K562 (cell line): ENCODE measurements around the gene SLC29A2. TPM values are rescaled to one million over a fixed set of nuclear protein-coding genes. Genes with fewer than 3 reads are reported as not detected.

Experiments
- ARHGAP35 ChIP-seq: fragments of 450-650 bp; IDR thresholded peaks from 2 replicates; pipeline ENCODE4 v1.6.1; 2018; ENCODE audit not compliant: partially characterized antibody
- COPS2 ChIP-seq: fragments of 450-650 bp; conservative IDR thresholded peaks from 2 replicates; pipeline ENCODE4 v1.6.1; 2016; ENCODE audit warnings: mild to moderate bottlenecking, moderate library complexity
- CREM ChIP-seq: IDR thresholded peaks from 2 replicates; pipeline ENCODE4 v1.6.1; 2014; ENCODE audit warnings: antibody characterized with exemption, low read depth
- JUND ChIP-seq, 2 experiments: IDR thresholded peaks; 2 replicates in 1 of 2; 3 replicates in 1 of 2; pipeline ENCODE4 v1.6.1; 2011; ENCODE audit warnings: borderline replicate concordance in 2 of 2, low read depth in 2 of 2, low read length in 2 of 2, improper control_type of control experiment in 1 of 2, missing biosample characterization in 1 of 2, missing genetic modification characterization in 1 of 2, missing genetic modification reagents in 1 of 2
- MTA1 ChIP-seq: fragments of 450-650 bp; IDR thresholded peaks from 2 replicates; pipeline ENCODE4 v1.6.1; 2017; ENCODE audit warnings: borderline replicate concordance
- POLR2AphosphoS5 ChIP-seq: IDR thresholded peaks from 2 replicates; pipeline ENCODE4 v1.6.1; 2011; ENCODE audit warnings: mild to moderate bottlenecking, low read depth, low read length, moderate library complexity; ENCODE audit not compliant: control insufficient read depth, insufficient read depth
- RCOR1 ChIP-seq, 2 experiments: IDR thresholded peaks; 2 replicates each; pipeline ENCODE4 v1.6.1; 2012; ENCODE audit warnings: low read depth in 2 of 2, low read length in 2 of 2, borderline replicate concordance in 1 of 2, improper control_type of control experiment in 1 of 2
- SAFB2 ChIP-seq: fragments of 200-400 bp; formaldehyde crosslinking; IDR thresholded peaks from 2 replicates; pipeline ENCODE4 v1.6.1; 2018; ENCODE audit warnings: borderline replicate concordance, low read length, low read depth, moderate library complexity; ENCODE audit not compliant: severe bottlenecking
- SETDB1 ChIP-seq: IDR thresholded peaks from one replicate; pipeline ENCODE4 v1.6.1; 2012; ENCODE audit warnings: low read length, control low read depth, inconsistent platforms
- SMAD3 ChIP-seq: fragments of 450-650 bp; formaldehyde crosslinking; conservative IDR thresholded peaks from 2 replicates; pipeline ENCODE4 v1.4.0; 2020; ENCODE audit warnings: mild to moderate bottlenecking
- SMARCA5 ChIP-seq: fragments of 450-650 bp; IDR thresholded peaks from 2 replicates; pipeline ENCODE4 v1.6.1; 2016
- SRSF7 ChIP-seq: fragments of 200-400 bp; formaldehyde crosslinking; optimal IDR thresholded peaks from 2 replicates; pipeline ENCODE3; 2017; ENCODE audit warnings: mild to moderate bottlenecking, low read depth, low read length
- TEAD1 ChIP-seq, 2 experiments: fragments of 450-650 bp in 1 of 2; sonication (generic) in 1 of 2; formaldehyde crosslinking; IDR thresholded peaks; 2 replicates each; pipeline versions ENCODE4 v1.4.0 to v1.8.0; 2020 to 2022; ENCODE audit warnings: mild to moderate bottlenecking in 2 of 2, missing genetic modification reagents in 1 of 2
- XRCC5 ChIP-seq: fragments of 200-400 bp; formaldehyde crosslinking; IDR thresholded peaks from 2 replicates; pipeline ENCODE4 v1.6.1; 2017; ENCODE audit warnings: low read depth, mild to moderate bottlenecking, low read length
- ZNF324 ChIP-seq: fragments of 250-450 bp; sonication (Bioruptor Pico); IDR thresholded peaks from 2 replicates; pipeline ENCODE4 v1.4.0; 2020; ENCODE audit warnings: mild to moderate bottlenecking
- polyA plus RNA-seq, 8 experiments: library from polyadenylated mRNA; depleted of rRNA in 4 of 8; stranded (reverse) in 5 of 8; unstranded in 3 of 8; fragments of >200 nt; fragmentation: Nextera tagmentation in 2 of 8; fragmentation: Illumina TruSeq in 1 of 8; extraction: Ambion mirVana in 2 of 8; extraction: Trizol in 1 of 8; gene quantifications; 2 replicates each; pipeline versions ENCODE4 v1.2.1 to v1.2.3, GENCODE V29; 2011 to 2014; ENCODE audit warnings: inconsistent platforms in 1 of 8, missing spikeins in 1 of 8
- total RNA-seq, 7 experiments: library from RNA; depleted of rRNA in 6 of 7; stranded (reverse); fragments of >200 nt in 6 of 7; fragmentation: Illumina TruSeq in 2 of 7; extraction: Trizol in 2 of 7; gene quantifications; 2 replicates each; pipeline versions ENCODE4 v1.2.1 to v1.2.3, GENCODE V29; 2011 to 2021; ENCODE audit warnings: low replicate concordance in 1 of 7
- TF ChIP-seq, protein P1 (sequence below): fragments of 450-650 bp; formaldehyde crosslinking; IDR thresholded peaks from 2 replicates; pipeline ENCODE4 v1.4.0; 2020; ENCODE audit warnings: mild to moderate bottlenecking
- TF ChIP-seq, protein P2 (sequence below): fragments of 250-450 bp; sonication (Bioruptor Pico); IDR thresholded peaks from 2 replicates; pipeline ENCODE4 v1.5.0; 2021; ENCODE audit warnings: mild to moderate bottlenecking, moderate library complexity
- TF ChIP-seq, protein P3 (sequence below), 2 experiments: IDR thresholded peaks in 1 of 2; conservative IDR thresholded peaks in 1 of 2; 2 replicates each; pipeline ENCODE4 v1.6.1; 2016; ENCODE audit warnings: low read depth in 2 of 2, mild to moderate bottlenecking in 1 of 2, missing compliant biosample characterization in 1 of 2, missing genetic modification characterization in 1 of 2, moderate library complexity in 1 of 2
- TF ChIP-seq, protein P4 (sequence below): fragments of 200-800 bp; sonication (Bioruptor generic); IDR thresholded peaks from 2 replicates; pipeline ENCODE4 v1.6.1; 2017; ENCODE audit warnings: missing genetic modification characterization, missing compliant biosample characterization

The SLC29A2 gene
- total and polyA plus RNA-seq, 9 of the 15 experiments (the other 6 are each of a cell fraction or from before 2014, with no cell fraction given): 2.4 to 48.6 (median 14.2) TPM

DNA sequence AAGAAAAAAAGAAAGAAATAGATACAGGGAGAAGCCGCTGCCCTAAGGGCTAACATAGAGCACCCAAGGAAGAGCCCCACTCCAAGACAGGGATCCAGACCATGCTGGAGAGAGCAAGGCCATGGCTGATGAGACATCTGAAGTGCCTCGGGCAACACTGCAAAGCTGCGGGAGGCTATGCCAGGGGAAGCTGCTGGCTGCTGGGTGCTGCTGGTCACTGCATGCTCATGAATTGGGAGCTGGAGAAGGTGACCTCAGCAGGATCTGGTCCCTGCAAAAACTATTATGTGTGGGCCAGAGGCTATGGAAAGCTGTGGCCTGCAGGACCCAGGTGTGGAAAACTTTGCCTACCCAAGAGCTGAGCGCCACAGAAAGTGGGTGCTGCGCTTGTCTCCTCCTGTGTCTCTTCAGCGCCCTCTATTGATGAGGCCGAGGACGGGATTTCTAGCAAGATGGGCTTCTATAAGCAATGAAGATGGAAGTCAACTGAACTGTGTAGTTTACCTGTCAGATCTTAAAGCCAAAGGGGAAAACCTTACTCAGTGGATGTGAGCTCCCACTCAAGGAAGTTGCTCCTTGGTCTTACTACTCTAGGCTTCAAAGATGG is 17.3 kb upstream of the SLC29A2 start (continued):
- TF ChIP-seq, protein P1, sequence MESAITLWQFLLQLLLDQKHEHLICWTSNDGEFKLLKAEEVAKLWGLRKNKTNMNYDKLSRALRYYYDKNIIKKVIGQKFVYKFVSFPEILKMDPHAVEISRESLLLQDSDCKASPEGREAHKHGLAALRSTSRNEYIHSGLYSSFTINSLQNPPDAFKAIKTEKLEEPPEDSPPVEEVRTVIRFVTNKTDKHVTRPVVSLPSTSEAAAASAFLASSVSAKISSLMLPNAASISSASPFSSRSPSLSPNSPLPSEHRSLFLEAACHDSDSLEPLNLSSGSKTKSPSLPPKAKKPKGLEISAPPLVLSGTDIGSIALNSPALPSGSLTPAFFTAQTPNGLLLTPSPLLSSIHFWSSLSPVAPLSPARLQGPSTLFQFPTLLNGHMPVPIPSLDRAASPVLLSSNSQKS: no peak
- TF ChIP-seq POLR2AphosphoS5 (no peak), ZNF324 (CRISPR knock-in tag) (no peak), TEAD1 (CRISPR knock-in tag; IDR thresholded peaks at IDR 0.05) (no peak), SAFB2 (no peak), SETDB1 (no peak), SMARCA5 (no peak), SRSF7 (no peak), XRCC5 (peak; percentile 63; the same call in 1 of the 2 replicates), CREM (0 out of 2 replicates have a peak, but pooled peaks have one; percentile 19), ARHGAP35 (no peak), JUND (IDR thresholded peaks at IDR 0.05; ENCODE audit: borderline replicate concordance, low read depth, low read length) (peak; percentile 14; the same call in 1 of the 2 replicates), JUND (tag; IDR thresholded peaks at IDR 0.05; ENCODE audit: borderline replicate concordance, low read depth, low read length) (no peak; the same call in 2 of the 3 replicates), RCOR1 (IDR thresholded peaks at IDR 0.05; ENCODE audit: borderline replicate concordance in 1 of 2, low read depth in 2 of 2, low read length in 2 of 2) (no peak), SMAD3 (CRISPR knock-in tag) (no peak), MTA1 (no peak), COPS2 (no peak)
- TF ChIP-seq, protein P2, sequence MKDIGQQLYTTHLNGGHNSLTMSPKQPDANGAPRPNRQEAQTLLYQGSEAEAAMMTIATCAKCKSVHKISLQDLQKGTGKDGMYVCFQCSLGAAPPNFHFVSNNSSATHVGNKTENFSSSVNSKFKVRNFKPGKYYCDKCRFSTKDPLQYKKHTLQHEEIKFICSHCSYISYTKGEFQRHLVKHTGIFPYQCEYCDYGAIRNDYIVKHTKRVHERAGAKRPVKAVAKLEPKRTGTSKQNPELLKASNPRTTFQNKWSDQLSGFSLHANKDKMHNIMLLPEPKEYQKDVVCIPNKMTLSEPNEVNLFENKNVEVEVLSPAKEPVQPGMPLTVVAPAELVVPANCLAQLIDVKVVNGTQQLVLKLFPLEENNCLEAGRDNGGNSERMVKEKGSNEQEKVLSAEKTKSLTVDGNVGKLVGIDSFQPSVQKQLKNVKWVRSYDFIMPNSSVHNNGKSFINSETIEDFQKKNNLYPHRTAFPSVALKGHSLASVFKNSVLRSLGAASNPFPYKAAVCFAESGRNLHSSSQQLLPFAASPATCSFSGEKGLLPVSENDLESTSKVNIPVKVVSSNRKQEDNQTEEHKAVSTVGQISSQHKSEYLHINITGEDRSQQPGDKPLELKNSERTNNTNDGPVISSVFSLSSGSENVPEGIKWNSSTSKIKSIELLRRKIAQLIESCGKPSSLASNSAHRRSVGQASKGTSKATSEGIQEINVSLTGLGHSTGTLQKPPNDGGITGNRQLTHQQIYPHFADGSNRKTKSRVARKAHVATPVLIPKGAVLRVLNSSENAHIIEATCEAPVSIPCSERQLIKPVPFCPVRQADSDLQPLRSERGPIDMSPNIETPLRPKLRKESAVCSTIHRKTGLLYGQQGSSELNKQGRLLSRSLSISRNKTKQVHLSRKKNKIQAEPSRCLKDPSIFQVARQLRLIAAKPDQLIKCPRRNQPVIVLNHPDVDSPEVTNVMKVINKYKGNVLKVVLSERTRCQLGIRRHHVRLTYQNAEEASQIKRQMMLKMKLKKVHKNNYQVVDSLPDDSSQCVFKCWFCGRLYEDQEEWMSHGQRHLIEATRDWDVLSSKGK (CRISPR knock-in tag): no peak
- TF ChIP-seq, protein P3, sequence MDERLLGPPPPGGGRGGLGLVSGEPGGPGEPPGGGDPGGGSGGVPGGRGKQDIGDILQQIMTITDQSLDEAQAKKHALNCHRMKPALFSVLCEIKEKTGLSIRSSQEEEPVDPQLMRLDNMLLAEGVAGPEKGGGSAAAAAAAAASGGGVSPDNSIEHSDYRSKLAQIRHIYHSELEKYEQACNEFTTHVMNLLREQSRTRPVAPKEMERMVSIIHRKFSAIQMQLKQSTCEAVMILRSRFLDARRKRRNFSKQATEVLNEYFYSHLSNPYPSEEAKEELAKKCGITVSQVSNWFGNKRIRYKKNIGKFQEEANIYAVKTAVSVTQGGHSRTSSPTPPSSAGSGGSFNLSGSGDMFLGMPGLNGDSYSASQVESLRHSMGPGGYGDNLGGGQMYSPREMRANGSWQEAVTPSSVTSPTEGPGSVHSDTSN (CRISPR knock-in tag; IDR thresholded peaks at IDR 0.05; ENCODE audit: low read depth): no peak
- TF ChIP-seq, protein P3 (tag; conservative IDR thresholded peaks at IDR 0.05; ENCODE audit: low read depth): no peak
- TF ChIP-seq, protein P4, sequence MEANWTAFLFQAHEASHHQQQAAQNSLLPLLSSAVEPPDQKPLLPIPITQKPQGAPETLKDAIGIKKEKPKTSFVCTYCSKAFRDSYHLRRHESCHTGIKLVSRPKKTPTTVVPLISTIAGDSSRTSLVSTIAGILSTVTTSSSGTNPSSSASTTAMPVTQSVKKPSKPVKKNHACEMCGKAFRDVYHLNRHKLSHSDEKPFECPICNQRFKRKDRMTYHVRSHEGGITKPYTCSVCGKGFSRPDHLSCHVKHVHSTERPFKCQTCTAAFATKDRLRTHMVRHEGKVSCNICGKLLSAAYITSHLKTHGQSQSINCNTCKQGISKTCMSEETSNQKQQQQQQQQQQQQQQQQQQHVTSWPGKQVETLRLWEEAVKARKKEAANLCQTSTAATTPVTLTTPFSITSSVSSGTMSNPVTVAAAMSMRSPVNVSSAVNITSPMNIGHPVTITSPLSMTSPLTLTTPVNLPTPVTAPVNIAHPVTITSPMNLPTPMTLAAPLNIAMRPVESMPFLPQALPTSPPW (CRISPR knock-in tag): no peak
